Adrenal gland (tissue), 12 donors: ENCODE data around the gene PKP4. TPM values are rescaled to one million over a fixed set of nuclear protein-coding genes. Genes with fewer than 3 reads are reported as not detected.

Source experiments
- DNase-seq, 7 donors: peaks; one replicate each; pipeline ENCODE4 v3.0.0-alpha.2; 2019 to 2020
- H3K27ac ChIP-seq, 5 donors: fragments of 200-600 bp; sonication (generic) in 4 of 5; 1 replicate in 3 of 5; 2 replicates in 2 of 5; pipeline versions ENCODE4 v1.5.1 to v1.8.0; 2016 to 2020; ENCODE audit warnings: mild to moderate bottlenecking in 1 of 5
- H3K27me3 ChIP-seq: fragments of 200-600 bp; 2 replicates; pipeline ENCODE4 v1.8.0; 2021
- H3K36me3 ChIP-seq, 2 donors: fragments of 200-600 bp; replicated peaks in 1 of 2; 1 replicate in 1 of 2; 2 replicates in 1 of 2; pipeline versions ENCODE4 v1.5.1 to v1.8.0; 2018 to 2022
- H3K4me1 ChIP-seq, 2 donors: fragments of 200-600 bp; replicated peaks in 1 of 2; 1 replicate in 1 of 2; 2 replicates in 1 of 2; pipeline versions ENCODE4 v1.5.1 to v1.8.0; 2018 to 2021
- H3K4me3 ChIP-seq, 4 donors: fragments of 200-600 bp; sonication (generic) in 3 of 4; one replicate each; pipeline ENCODE4 v1.5.1; 2016 to 2018
- H3K9me3 ChIP-seq, 3 donors: fragments of 200-600 bp; sonication (generic) in 1 of 3; replicated peaks in 1 of 3; 1 replicate in 2 of 3; 2 replicates in 1 of 3; pipeline versions ENCODE4 v1.5.1 to v1.8.0; 2016 to 2021
- POLR2A ChIP-seq, 2 donors: fragments of 450-650 bp; IDR thresholded peaks; one replicate each; pipeline ENCODE4 v1.6.1; 2017; ENCODE audit warnings: antibody characterized with exemption in 2 of 2, mild to moderate bottlenecking in 2 of 2, moderate library complexity in 1 of 2
- WGBS, 4 donors: extraction: QIAGEN DNeasy Blood & Tissue Kit in 2 of 4; methylation state at CpG; one replicate each; pipeline versions ENCODE4 v1.1.5 to v1.1.7; 2013 to 2017; 5-methylcytosine and 5-hydroxymethylcytosine counted together
- intact Hi-C, 2 donors: fragments of 100-400 bp; cut with DNase I; formaldehyde crosslinking; loops; one replicate each; pipeline versions ENCODE4 v1.14.1 to v1.15.0; 2022 to 2023
- polyA plus RNA-seq, 3 donors: library from polyadenylated mRNA; stranded (reverse); fragments of 200-250 nt in 2 of 3; fragments of 350-450 nt in 1 of 3; fragmentation: Illumina TruSeq in 1 of 3; extraction: RNeasy Lipid Tissue Mini Kit (QIAGEN cat#74804) in 1 of 3; gene quantifications; one replicate each; pipeline ENCODE4 v1.2.3, GENCODE V29; 2013 to 2014
- total RNA-seq, 9 donors: library from RNA; depleted of rRNA in 4 of 9; stranded (reverse); fragments of >200 nt in 4 of 9; fragments of 120-200 nt in 1 of 9; fragmentation: NEBNext Ultra II Directional in 1 of 9; extraction: Animal tissue kit (Norgen Biotek cat#: 25700) in 1 of 9; gene quantifications; one replicate each; pipeline versions ENCODE4 v1.1.0 to v1.2.4, GENCODE V29; 2013 to 2023
- TF ChIP-seq, protein P1 (sequence below), 6 experiments: fragments of 450-650 bp in 4 of 6; fragments of 200-600 bp in 2 of 6; sonication (generic) in 1 of 6; IDR thresholded peaks; 1 replicate in 5 of 6; 2 replicates in 1 of 6; pipeline versions ENCODE4 v1.5.1 to v1.8.0; 2016 to 2021; ENCODE audit warnings: antibody characterized with exemption in 6 of 6, mild to moderate bottlenecking in 2 of 6, moderate library complexity in 1 of 6
- donor health status: healthy with polysubstance abuse.
- donor health status: Bipolar disorder and iron deficiency.
- donor health status: DM: yes; HTN: yes; CAD: no.
- donor health status: DM: no; HTN: no; CAD: no.
- donor health status: DM: no; HTN: no; CAD: no.
- donor health status: DM: yes; HTN: yes; CAD: no.

Gene PKP4
- total and polyA plus RNA-seq, 12 donors, result 15.6 to 34.9 (median 23.3) TPM

DNA sequence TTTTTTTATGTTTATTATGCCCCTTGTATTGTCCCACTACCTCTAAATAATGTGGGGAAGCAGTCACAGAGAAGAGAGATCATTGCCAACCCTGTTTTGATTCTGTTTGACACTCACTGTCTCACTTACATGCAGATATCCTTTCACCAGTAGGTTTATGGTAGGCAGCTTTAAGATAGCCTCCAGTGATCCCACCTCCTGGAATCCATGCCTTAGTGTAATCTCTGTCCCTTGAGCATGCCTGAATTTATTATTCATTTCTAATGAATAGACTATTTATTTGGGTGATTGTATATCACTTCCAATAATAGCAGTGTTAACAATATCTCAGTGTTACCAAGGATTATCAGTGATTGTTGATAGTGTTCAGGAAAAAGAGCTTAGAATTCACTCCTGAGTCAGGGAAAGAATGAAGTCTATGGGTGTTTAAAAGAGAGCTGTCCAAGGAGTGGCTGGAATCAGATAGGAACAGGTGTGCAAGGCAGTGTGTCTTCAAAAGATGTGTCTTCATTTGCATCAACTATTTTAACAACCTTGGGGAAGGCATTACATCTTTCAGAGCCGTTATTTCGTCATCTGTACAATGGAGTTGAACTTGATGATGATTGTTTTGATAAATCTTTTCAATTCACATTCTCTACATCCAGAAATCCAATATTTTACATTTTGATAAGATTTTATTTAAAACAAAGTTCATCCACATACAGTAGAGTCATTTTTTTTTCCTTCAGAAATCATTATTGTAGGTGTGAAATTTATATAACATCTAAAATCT lies 31.9 kb downstream of the PKP4 start:
- Histone ChIP-seq H3K4me3 (no peak overlapping the region), H3K9me3 (no peaks in the 10 kb centered on the region), H3K36me3 (no peaks in the 10 kb centered on the region), H3K27me3 (no peaks in the 10 kb centered on the region), H3K27ac (no peak overlapping the region), H3K4me1 (peaks cover 0 to 15% of the 10 kb centered on the region in 2 donors)
- TF ChIP-seq, protein P1, sequence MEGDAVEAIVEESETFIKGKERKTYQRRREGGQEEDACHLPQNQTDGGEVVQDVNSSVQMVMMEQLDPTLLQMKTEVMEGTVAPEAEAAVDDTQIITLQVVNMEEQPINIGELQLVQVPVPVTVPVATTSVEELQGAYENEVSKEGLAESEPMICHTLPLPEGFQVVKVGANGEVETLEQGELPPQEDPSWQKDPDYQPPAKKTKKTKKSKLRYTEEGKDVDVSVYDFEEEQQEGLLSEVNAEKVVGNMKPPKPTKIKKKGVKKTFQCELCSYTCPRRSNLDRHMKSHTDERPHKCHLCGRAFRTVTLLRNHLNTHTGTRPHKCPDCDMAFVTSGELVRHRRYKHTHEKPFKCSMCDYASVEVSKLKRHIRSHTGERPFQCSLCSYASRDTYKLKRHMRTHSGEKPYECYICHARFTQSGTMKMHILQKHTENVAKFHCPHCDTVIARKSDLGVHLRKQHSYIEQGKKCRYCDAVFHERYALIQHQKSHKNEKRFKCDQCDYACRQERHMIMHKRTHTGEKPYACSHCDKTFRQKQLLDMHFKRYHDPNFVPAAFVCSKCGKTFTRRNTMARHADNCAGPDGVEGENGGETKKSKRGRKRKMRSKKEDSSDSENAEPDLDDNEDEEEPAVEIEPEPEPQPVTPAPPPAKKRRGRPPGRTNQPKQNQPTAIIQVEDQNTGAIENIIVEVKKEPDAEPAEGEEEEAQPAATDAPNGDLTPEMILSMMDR (IDR thresholded peaks at IDR 0.05), result no peak
- no peak for TF ChIP-seq POLR2A (IDR thresholded peaks at IDR 0.05)
- intact Hi-C loops, result no loop called here
- DNase-seq, result no peak
- WGBS, 4 donors, result 65 to 84% (median 73%) methylated on average over 2 of the region's 2 CpGs

DNA sequence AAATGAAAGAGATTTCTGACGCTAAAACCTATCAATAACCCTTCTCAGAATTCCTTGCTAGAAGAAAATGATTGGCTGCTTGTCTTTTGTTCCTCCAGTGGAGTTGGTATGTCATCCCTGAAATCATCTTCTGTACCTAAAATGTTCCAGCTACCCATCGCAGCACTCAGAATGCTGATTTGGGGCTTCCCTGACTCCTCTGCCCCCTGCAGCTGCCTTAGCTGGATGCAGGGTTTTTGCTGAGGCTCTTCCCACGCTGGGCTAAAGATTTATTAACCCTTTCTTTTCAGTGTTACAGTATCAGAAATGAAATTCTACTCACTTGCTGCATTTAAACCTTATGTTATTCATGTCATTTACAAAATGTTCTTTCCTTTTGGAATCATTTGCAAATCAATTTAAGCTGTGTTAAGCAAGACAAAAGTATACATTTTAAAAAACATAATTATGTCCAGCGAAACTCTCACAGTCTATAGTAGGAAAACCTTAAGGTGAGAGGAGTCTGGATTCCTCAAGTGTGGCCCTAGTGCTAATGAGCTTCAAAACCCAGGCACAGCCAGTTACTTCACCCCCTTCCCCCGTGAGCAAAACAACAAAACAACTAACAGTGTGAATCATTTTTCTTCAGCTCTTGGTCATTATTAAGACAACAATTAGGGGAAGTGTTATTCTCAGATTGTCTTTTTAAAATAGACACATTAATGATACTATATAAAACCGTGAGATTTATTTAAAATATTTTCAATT lies 32.8 kb downstream of the PKP4 start:
- H3K27me3 ChIP-seq, result no peaks in the 10 kb centered on the region
- TF ChIP-seq POLR2A (IDR thresholded peaks at IDR 0.05), result no peak
- no peaks in the 10 kb centered on the region for H3K36me3 ChIP-seq
- WGBS, 4 donors, result 54 to 60% (median 58%) methylated on average over 6 of the region's 6 CpGs
- no peaks in the 10 kb centered on the region for H3K9me3 ChIP-seq
- H3K4me3 ChIP-seq, result no peak overlapping the region
- peaks cover 0 to 15% of the 10 kb centered on the region in 2 donors for H3K4me1 ChIP-seq
- DNase-seq, result no peak
- intact Hi-C loops, result no loop called here
- H3K27ac ChIP-seq, result no peak overlapping the region

DNA sequence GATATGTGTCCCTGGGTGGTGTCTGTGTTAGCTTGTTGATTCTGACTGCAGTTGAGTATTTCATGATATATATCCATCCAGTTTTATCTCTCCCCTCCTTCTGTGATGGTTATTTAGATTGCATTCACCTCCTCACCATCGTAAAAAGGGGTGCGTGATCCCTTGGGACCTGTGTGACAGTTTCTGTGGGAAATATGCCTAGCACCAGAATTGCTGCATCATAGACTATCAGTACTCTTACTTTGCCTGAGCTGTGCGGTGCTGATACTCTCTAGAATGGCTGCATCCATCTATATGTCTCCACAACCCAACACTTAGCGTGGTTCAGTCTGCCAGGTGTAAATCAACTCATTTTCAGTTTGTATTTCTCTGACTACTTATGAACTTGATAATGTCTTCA lies 34.3 kb downstream of the PKP4 start:
- Histone ChIP-seq H3K9me3 (no peaks in the 10 kb centered on the region), H3K27ac (no peak overlapping the region), H3K4me1 (peaks cover 0 to 15% of the 10 kb centered on the region in 2 donors), H3K4me3 (no peak overlapping the region), H3K36me3 (no peaks in the 10 kb centered on the region), H3K27me3 (no peaks in the 10 kb centered on the region)
- TF ChIP-seq POLR2A (IDR thresholded peaks at IDR 0.05), result no peak
- TF ChIP-seq, protein P1 (IDR thresholded peaks at IDR 0.05), result no peak
- intact Hi-C loops, result no loop called here
- no peak for DNase-seq
- WGBS, 4 donors, result 94 to 99% (median 97%) methylated on average over 4 of the region's 4 CpGs

DNA sequence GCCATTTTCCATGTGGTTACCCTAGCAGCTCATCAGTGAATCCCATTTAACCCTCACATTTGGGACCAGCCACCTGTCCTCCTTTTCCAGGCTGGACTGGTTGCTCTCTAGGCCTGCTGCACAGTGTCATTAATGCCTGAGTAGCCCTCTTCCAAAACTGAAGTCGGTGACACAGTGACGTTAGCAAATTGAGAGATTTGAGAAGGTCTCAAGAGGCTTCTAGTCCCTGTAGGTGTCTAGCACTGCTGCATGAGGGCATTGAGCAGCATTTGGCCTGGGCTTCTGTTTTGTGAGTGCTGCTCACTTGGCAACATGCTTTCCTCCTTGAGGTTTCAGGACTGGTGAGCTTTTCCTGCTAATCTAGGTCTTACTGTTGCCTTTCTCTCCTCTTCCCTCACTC lies 36.7 kb downstream of the PKP4 start:
- Histone ChIP-seq H3K27ac (no peak overlapping the region), H3K4me3 (no peak overlapping the region), H3K36me3 (no peaks in the 10 kb centered on the region), H3K27me3 (no peaks in the 10 kb centered on the region), H3K4me1 (peaks cover 0 to 4% of the 10 kb centered on the region in 2 donors), H3K9me3 (no peaks in the 10 kb centered on the region)
- intact Hi-C loops, result no loop called here
- no peak for DNase-seq
- 39 to 68% (median 67%) methylated on average over 2 of the region's 2 CpGs for WGBS, 4 donors
- TF ChIP-seq POLR2A (IDR thresholded peaks at IDR 0.05), result no peak
- TF ChIP-seq, protein P1 (IDR thresholded peaks at IDR 0.05), result no peak
